LNCAP (cell line): ENCODE measurements around the gene CHD9.

Experiments used
- CTCF ChIP-seq: fragments of 450-650 bp; IDR thresholded peaks from 2 replicates; pipeline ENCODE4 v1.5.1; 2017; ENCODE audit warnings: mild to moderate bottlenecking

The CHD9 gene

GRCh38 chr16:53054670-53055485, at the start of gene CHD9:
Gene CHD9 (plus strand): TSS chr16:53054991. CDS start chr16:53156090, 101,099 bp downstream.
- TF ChIP-seq CTCF: peak; percentile 99

GRCh38 chr16:53007095-53007494, 47.7 kb upstream of the CHD9 start:
- TF ChIP-seq CTCF: no peak

- no peak for TF ChIP-seq CTCF
Measured at GRCh38 chr16:53014287-53014686, 40.5 kb upstream of the CHD9 start.

- TF ChIP-seq CTCF: no peak
Measured at GRCh38 chr16:53018834-53019416, 35.9 kb upstream of the CHD9 start.

GRCh38 chr16:53022374-53022773, 32.4 kb upstream of the CHD9 start:
- peak; percentile 66 for TF ChIP-seq CTCF

- TF ChIP-seq CTCF: no peak
Measured at GRCh38 chr16:53024045-53024444, 30.7 kb upstream of the CHD9 start.

GRCh38 chr16:53029971-53030370, 24.8 kb upstream of the CHD9 start:
- no peak for TF ChIP-seq CTCF
